22Rv1 (cell line): ENCODE data around the gene WDR44.

Source experiments
- ZFX ChIP-seq: fragments of 450-650 bp; IDR thresholded peaks from 2 replicates; pipeline ENCODE4 v1.6.1; 2017; ENCODE audit warnings: antibody characterized with exemption, borderline replicate concordance
- TF ChIP-seq, protein P1 (sequence below): fragments of 450-650 bp; IDR thresholded peaks from 2 replicates; pipeline ENCODE4 v1.5.1; 2017; ENCODE audit warnings: mild to moderate bottlenecking

DNA sequence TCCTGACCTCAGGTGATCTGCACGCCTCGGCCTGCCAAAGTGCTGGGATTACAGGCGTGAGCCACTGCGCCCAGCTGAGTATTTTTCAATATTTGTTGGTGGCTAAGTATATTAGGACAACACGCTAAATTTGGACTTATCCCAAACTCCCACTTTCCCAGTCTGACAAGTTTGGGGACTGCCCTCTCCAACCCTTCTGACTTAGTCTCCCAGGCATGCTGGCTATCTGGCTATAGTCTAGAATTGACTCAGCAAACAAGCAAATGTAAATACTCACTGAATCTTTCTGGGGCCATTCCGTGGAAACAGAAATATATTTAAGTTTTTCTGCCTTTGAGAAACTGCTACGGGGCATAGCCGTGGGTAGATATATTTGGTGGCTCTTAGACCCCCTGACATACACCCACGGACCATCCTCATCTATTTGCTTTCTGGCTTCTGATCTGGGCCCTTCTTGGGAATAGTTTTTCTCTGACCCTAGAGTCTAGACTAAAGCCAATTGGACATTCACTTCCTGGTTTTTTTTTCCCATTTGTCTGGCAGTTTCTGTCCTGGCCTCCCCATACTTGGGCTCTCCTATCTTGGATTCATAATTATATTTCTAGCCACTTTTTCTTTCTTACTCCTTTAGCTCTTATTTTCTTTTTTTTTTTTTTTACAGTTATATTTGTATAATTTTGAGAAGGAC lies 138.5 kb downstream of the WDR44 start:
- TF ChIP-seq, protein P1, sequence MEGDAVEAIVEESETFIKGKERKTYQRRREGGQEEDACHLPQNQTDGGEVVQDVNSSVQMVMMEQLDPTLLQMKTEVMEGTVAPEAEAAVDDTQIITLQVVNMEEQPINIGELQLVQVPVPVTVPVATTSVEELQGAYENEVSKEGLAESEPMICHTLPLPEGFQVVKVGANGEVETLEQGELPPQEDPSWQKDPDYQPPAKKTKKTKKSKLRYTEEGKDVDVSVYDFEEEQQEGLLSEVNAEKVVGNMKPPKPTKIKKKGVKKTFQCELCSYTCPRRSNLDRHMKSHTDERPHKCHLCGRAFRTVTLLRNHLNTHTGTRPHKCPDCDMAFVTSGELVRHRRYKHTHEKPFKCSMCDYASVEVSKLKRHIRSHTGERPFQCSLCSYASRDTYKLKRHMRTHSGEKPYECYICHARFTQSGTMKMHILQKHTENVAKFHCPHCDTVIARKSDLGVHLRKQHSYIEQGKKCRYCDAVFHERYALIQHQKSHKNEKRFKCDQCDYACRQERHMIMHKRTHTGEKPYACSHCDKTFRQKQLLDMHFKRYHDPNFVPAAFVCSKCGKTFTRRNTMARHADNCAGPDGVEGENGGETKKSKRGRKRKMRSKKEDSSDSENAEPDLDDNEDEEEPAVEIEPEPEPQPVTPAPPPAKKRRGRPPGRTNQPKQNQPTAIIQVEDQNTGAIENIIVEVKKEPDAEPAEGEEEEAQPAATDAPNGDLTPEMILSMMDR = no peak
- no peak for TF ChIP-seq ZFX
